HG02938 (cell line): ENCODE data around the gene NFATC3.
A peak's percentile ranks its signal among the peaks of the same experiment; 100 is the strongest.

Experiments
- ATAC-seq: cut with Tn5 transposase; IDR thresholded peaks from one replicate; pipeline ENCODE4 v1.9.1; 2021; ENCODE audit warnings: mild to moderate bottlenecking, moderate library complexity; ENCODE audit not compliant: unreplicated experiment

NFATC3 gene

GRCh38 chr16:68267612-68268405, 182.6 kb downstream of the NFATC3 start:
- ATAC-seq, result no peak

GRCh38 chr16:68269793-68270192, 184.6 kb downstream of the NFATC3 start:
- ATAC-seq, result no peak

- no peak for ATAC-seq
Observed at GRCh38 chr16:68270353-68270752, 185.2 kb downstream of the NFATC3 start.

GRCh38 chr16:68272507-68273209, 187.5 kb downstream of the NFATC3 start:
- ATAC-seq, result no peak

- no peak for ATAC-seq
Observed at GRCh38 chr16:68273459-68273858, 188.3 kb downstream of the NFATC3 start.

- no peak for ATAC-seq
Observed at GRCh38 chr16:68273896-68274295, 188.7 kb downstream of the NFATC3 start.

GRCh38 chr16:68274441-68274840, 189.3 kb downstream of the NFATC3 start:
- no peak for ATAC-seq

- peak; percentile 70 for ATAC-seq
Observed at GRCh38 chr16:68275611-68276191, 190.5 kb downstream of the NFATC3 start.

- no peak for ATAC-seq
Observed at GRCh38 chr16:68276223-68276622, 191.1 kb downstream of the NFATC3 start.
